GM10847 (cell line): ENCODE results near the gene SPAAR.

Experiments used
- POLR2A ChIP-seq: IDR thresholded peaks from 2 replicates; pipeline ENCODE4 v1.6.1; 2011; ENCODE audit not compliant: insufficient read length; ENCODE audit errors: extremely low read depth

SPAAR gene, protein sequence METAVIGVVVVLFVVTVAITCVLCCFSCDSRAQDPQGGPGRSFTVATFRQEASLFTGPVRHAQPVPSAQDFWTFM

DNA sequence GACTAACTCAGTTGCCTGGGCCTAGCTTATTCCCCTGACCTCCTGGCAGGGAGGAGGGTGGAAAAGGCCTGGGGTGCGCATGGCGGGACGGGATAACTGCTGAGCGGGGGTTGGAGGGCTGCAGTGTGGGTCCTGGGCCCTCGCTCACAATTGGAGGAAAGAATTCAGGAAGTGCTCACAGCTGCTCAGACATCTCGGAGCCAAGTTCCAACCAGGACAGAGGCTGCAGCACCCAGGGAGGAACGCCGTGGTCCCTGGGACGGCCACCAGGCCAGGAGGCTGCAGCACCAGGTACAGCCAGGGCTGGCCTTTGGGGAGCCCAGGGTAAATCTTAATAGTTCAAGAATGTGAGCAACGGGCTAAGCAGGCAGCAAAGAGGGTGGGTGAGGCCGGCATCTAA is at the start of gene SPAAR:
Gene SPAAR, plus strand, starts transcription at position 217 of the 400 bp plus-strand sequence. CDS start 974 bp downstream, outside the sequence.
- no peak for TF ChIP-seq POLR2A

DNA sequence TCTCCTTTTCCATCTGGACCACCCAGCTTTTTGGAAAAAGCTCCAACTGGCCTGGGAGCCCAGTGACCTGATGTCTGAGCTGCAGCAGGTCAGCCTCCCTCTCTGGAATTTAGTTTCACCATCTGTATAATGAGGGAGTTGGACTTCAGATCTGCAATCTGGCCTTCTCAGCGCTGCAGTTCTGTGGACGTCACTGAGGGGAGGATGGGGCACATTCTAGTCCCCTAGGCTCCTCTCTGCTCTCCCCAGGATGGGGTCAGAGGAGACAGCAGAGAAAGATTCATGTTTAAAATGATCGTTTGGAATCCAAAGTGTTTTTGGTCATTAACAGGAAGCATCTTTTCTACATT is 49.3 kb upstream of the SPAAR start:
- no peak for TF ChIP-seq POLR2A

- TF ChIP-seq POLR2A = no peak
Measured at GRCh38 chr9:35861161-35861897, 48.0 kb upstream of the SPAAR start.

GRCh38 chr9:35862328-35862727 is 47.0 kb upstream of the SPAAR start:
- TF ChIP-seq POLR2A = no peak

DNA sequence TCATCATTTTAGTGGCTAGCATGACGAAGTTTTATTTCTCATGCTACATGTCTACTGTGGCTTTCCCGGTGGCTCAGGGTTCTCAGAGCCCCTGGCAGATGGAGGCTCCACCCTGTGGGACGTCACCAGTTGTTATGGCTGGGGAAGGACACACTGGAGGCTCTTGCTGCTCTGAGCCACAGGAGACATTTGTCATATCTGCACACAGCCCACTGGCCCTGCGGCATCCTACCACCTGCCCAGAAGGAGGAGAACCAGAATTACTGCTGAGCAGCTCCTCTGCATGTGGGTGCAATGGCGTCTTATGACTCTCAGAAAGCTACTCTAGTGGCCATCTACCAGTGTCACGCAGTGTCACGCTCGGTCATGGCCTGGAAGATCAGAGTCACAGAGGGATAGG is 45.7 kb upstream of the SPAAR start:
- no peak for TF ChIP-seq POLR2A

- TF ChIP-seq POLR2A = no peak
Measured at GRCh38 chr9:35864695-35865255, 44.5 kb upstream of the SPAAR start.

GRCh38 chr9:35867538-35867937 is 41.8 kb upstream of the SPAAR start:
- no peak for TF ChIP-seq POLR2A

- TF ChIP-seq POLR2A = no peak
Measured at GRCh38 chr9:35868933-35869332, 40.4 kb upstream of the SPAAR start.

DNA sequence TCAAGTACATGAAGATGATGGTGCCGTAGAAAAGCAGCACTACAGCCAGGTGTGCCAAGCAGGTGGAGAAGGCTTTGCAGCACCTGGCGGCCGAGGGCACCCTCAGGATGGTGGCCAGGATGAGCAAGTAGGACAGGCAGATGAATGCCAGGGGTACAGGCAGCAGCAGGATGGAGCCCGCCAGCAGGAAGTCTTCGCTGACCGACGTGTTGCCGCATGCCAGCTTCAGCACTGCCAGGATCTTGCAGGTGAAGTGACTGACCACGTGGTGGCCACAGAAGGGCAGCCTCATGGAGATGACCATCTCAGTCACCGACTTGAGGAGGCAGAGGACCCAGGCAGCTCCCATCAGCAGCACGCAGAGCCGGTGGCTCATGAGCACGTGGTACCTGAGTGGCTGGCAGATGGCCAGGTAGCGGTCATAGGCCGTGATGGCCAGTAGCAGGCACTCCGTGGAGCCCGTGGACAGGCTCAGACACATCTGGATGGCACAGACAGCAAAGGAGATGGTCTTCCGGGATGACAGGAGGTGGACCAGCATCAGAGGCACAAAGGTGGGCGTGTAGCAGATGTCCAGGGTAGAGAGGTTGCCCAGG is 39.6 kb upstream of the SPAAR start:
- no peak for TF ChIP-seq POLR2A

DNA sequence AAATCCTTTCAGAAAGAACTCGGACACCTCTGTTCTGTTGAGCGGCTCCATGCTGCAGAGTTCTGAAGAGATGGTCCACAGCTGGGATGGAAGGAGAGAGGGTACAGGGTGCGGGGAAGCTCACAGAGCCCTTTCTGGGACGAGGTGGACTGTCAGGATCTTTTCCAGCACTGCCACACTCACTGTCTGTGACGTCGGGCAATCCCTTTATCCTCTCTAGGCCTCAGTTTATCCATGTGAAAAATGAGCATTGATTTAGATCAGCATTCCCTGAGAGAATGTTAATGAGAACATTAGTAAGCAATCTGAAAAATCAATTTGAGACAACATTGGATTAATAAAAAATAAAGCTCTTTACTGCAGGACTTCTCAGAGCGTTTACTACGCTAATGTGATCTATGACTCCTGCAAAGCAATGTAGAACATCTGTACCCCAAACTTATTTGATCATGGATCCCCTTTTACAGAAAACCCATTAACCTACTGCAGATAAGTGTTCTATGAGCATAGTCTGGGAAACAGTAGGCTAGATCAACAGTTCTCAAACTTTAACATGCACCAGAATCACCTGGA is 38.9 kb upstream of the SPAAR start, which contains the start of gene OR13J1:
Gene OR13J1, minus strand, starts transcription at position 51 of the 573 bp plus-strand sequence. Its CDS starts 0 bp downstream, at position 51.
- no peak for TF ChIP-seq POLR2A

GRCh38 chr9:35871545-35871944 is 37.7 kb upstream of the SPAAR start:
- TF ChIP-seq POLR2A = no peak

- TF ChIP-seq POLR2A = no peak
Measured at GRCh38 chr9:35872505-35872904, 36.8 kb upstream of the SPAAR start.

GRCh38 chr9:35882263-35882848 is 26.9 kb upstream of the SPAAR start:
- TF ChIP-seq POLR2A = no peak

GRCh38 chr9:35882996-35883395 is 26.3 kb upstream of the SPAAR start:
- TF ChIP-seq POLR2A = no peak

DNA sequence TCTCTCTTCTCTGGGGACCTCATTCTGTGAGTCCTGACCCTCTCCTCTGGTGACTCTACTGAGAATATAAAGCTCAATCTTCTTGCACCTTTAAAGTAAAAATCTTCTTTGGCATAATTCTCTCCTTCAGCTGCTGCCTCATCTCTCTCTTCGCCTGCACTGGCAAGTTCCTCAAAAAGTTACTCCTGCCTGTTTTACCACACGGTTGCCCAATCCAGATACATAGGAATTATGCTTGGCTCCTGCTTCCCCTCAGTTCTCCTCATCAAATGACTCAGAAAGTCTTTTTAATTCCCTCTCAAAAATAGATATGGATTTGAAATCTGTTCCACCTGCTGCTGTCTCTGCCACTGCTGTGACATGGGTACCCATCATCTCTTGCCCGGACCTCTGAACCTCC is 17.6 kb upstream of the SPAAR start:
- no peak for TF ChIP-seq POLR2A

GRCh38 chr9:35892051-35892450 is 17.2 kb upstream of the SPAAR start:
- no peak for TF ChIP-seq POLR2A
